K562 treated with DMSO at 1 percent for 12 hours (cell line): ENCODE results near the gene RNF167. TPM values are rescaled to one million over a fixed set of nuclear protein-coding genes. Genes with fewer than 3 reads are reported as not detected.

Experiments used
- total RNA-seq: library from RNA; unstranded; fragments of 300-600 nt; gene quantifications from 2 replicates; pipeline ENCODE4 v1.2.3, GENCODE V29; 2022; ENCODE audit not compliant: insufficient read depth

The RNF167 gene
- total RNA-seq: 44.1 and 44.9 TPM in 2 replicates

DNA sequence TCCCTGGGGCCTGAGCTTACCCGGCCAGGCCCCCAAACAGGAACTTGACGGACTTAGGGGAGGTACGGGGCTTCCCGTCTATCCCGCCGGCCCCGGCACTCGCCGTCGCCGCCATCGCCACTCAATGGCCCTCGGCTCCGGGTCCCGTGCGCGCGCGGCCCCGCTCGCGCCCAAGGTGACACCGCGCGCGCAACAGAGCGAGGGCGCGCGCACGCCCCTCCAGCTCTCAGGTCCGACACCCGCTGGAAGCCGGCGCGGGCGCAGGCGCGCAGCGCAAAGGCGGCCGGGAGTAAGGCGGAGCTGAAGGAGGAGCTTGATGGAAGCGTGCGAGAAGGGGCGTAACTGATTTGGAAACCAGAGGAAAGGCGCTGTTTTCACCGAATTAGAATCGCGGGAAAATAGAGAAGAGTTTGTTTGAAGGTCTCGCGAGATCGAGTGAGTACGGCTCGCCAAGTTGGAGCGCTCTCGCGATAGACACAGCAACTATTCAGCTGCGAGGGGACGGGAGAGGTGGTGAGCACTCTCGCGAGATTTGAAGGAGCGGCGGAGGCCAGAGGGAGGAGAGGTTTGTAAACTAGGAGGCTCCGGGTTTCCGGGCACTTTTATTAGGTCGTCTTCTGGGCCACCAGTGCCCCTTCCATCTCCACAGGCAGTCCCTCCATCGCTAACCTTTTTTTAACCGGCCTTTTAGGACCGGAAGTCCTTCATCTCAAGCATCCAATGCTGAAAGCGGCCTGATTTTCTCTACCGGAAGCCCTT is at the start of gene RNF167, which contains the start of gene SLC25A11:
Gene RNF167, plus strand, starts transcription at position 473 of the 759 bp plus-strand sequence. CDS start 642 bp downstream, outside the sequence.
Gene SLC25A11, minus strand, starts transcription at position 251 of the 759 bp plus-strand sequence. Its CDS starts 136 bp downstream, at position 115.

GRCh38 chr17:4899341-4900230 is 40.5 kb upstream of the RNF167 start, which contains the start of gene C17orf107:
Gene C17orf107 (plus strand): TSS chr17:4899536. CDS start chr17:4899763, 227 bp downstream.

DNA sequence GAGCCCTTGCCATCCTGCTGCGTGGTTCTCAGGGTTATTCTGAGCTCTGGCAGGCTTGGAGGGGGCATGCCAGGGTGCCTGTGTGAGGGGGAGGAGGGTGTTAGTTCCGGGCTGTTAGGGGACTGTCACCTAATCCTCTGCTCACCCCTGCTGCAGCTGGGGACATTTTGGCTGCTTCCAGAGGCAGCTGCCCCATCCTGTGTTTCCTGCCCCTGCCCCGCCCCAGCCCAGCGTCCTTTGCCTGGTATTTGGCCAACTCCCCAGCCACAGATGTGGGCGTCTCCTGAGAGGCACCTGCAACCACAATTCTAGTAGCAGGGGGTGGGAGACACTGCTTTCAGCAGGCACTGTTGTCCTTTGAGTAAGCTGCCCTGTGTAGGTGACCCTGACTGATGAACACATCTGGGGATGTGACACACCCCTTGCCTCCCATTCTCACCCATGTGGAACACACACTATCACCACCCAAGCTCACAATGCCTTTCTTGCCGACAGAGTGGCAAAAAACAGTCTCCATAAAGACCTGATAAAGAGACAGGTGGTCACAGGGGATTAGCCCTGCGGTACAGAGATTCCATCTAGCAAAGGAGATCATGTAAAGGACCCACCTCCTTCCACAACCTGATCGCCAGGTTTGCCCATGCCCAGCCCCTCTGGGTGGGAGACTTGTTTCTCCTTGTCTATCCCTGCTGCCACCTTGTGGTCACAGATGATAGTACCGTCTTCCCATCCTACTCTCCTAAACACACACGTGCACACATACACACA is 36.8 kb upstream of the RNF167 start, which contains the start of gene CHRNE:
Gene CHRNE, minus strand, starts transcription at position 48 of the 768 bp plus-strand sequence. Its CDS starts 35 bp downstream, at position 13.

DNA sequence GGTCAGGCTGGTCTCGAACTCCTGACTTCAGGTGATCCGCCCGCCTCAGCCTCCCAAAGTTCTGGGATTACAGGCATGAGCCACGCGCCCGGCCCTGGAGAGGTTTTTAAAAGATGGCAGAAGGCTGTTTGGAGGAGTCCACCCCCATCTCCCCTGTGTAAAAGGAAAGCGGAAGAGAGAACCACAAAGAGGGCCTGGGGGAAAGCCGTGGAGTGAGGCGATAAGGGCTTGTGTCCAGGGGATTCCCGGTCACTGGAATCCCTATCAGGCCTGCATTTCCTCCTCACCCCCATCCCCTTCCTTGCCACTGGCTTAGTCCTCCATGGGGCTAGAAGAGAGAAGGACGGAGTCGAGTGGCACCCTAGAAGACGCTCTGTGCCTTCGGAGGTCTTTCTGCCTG is 8.1 kb upstream of the RNF167 start, which contains the start of gene GP1BA:
Gene GP1BA, plus strand, starts transcription at position 315 of the 400 bp plus-strand sequence. CDS start 328 bp downstream, outside the sequence.

DNA sequence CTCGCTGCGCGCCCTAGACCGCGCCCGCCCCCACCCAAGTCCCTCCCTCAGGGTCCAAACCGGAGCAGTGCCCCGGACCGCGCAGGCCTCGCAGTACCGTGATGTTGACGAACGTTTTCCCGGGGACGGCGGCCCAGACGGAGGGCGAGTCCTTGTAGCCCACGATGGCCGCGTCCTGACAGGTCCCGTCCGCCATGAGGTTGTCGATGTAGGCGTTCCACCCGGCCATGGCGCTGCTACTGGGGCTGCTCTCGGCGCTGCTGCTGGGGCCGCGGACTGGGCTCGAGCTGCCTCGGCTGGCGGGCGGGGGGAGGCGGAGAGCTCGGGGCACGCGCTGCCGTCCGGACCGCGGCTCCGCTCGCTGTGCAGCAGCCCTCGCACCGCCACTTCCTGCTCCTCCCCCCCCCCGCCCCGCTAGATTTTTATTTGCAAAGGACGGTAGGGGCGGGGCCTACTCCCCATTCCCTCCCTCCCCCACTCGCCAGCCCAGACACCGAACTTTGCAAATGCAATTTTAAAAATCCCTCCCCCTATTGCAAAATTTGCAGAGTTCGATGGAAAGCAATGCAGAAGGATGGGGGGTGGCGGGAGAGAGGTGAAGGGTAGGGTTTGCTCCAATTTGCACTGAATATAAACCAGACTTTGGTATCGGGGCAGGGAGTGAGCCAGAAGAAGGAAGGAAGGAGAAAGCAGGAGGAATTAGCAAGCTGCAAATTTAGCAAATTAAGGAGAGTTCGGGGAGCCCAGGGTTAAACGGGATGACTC is 8.3 kb downstream of the RNF167 start, which contains the start of gene PFN1:
Gene PFN1, minus strand, starts transcription at position 365 of the 765 bp plus-strand sequence. Its CDS starts 136 bp downstream, at position 229.

DNA sequence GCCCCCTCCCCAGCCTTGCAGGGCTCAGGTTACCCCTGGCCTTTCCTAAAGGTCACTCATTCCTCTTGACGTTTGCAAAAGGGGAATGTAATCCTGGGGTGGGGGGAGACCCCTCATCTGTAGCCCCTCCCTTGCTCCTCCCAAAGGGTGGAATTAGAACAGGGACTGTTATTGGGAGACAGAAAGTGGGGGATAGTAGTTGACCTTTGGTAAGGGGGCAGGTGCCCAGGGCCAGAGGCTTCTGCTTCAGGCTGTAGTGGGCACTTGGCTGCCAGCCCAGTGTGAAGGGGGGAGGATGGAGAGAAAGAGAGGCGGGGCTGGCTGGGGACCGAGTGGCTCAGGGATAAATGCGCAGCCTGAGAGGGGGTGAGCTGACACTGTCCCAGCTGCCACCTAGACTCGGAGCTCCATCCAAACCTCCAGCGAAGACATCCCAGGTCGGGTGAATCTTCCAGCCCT is 10.7 kb downstream of the RNF167 start, which contains the start of gene ENO3:
Gene ENO3, plus strand, starts transcription at position 374 of the 459 bp plus-strand sequence. CDS start 711 bp downstream, outside the sequence.

GRCh38 chr17:4967539-4968485 is 27.7 kb downstream of the RNF167 start, which contains the start of gene SPAG7:
Gene SPAG7 (minus strand): TSS chr17:4967817. CDS start chr17:4967804, 13 bp downstream.

GRCh38 chr17:4986951-4987766 is 47.1 kb downstream of the RNF167 start, which contains the start of gene CAMTA2:
Gene CAMTA2 (minus strand): TSS chr17:4987675. CDS start chr17:4986222, 1,453 bp downstream.

Other genes starting within 250 kb of the RNF167 start
- gene PELP1, start 236.1 kb upstream of the RNF167 start, total RNA-seq: 27.5 and 53.1 TPM in 2 replicates
- 16.6 and 23.4 TPM in 2 replicates for gene ARRB2, start 229.6 kb upstream of the RNF167 start, total RNA-seq
- 6.8 and 7.9 TPM in 2 replicates for gene MED11, start 208.8 kb upstream of the RNF167 start, total RNA-seq
- gene ZMYND15, start 200.4 kb upstream of the RNF167 start, total RNA-seq: not detected in 2 replicates
- gene CXCL16, start 200.3 kb upstream of the RNF167 start, total RNA-seq: 0.85 TPM in 1 of 2 replicates, not detected in the other
- not detected in 2 replicates for gene TM4SF5, start 168.4 kb upstream of the RNF167 start, total RNA-seq
- gene VMO1, start 153.9 kb upstream of the RNF167 start, total RNA-seq: not detected in 2 replicates
- gene GLTPD2, start 151.3 kb upstream of the RNF167 start, total RNA-seq: 1.0 and 1.7 TPM in 2 replicates
- gene PSMB6, start 144.1 kb upstream of the RNF167 start, total RNA-seq: 171 and 204 TPM in 2 replicates
- 10.0 and 10.2 TPM in 2 replicates for gene PLD2, start 133.1 kb upstream of the RNF167 start, total RNA-seq
- gene MINK1, start 106.9 kb upstream of the RNF167 start, total RNA-seq: 11.8 and 28.5 TPM in 2 replicates
- 0.31 TPM in 1 of 2 replicates, not detected in the other for gene C17orf107, start 40.7 kb upstream of the RNF167 start, total RNA-seq
- not detected in 2 replicates for gene CHRNE, start 37.2 kb upstream of the RNF167 start, total RNA-seq
- 1.9 TPM in 1 of 2 replicates, not detected in the other for gene GP1BA, start 8.0 kb upstream of the RNF167 start, total RNA-seq
- 56.3 and 66.0 TPM in 2 replicates for gene SLC25A11, start 222 bp upstream of the RNF167 start, total RNA-seq
- gene PFN1, start 8.3 kb downstream of the RNF167 start, total RNA-seq: 500 and 571 TPM in 2 replicates
- gene ENO3, start 10.9 kb downstream of the RNF167 start, total RNA-seq: 11.9 and 14.1 TPM in 2 replicates
- gene SPAG7, start 27.5 kb downstream of the RNF167 start, total RNA-seq: 39.6 and 41.2 TPM in 2 replicates
- gene CAMTA2, start 47.4 kb downstream of the RNF167 start, total RNA-seq: 15.5 and 24.6 TPM in 2 replicates
- gene INCA1, start 57.3 kb downstream of the RNF167 start, total RNA-seq: not detected in 2 replicates
- 8.6 and 14.7 TPM in 2 replicates for gene KIF1C, start 57.7 kb downstream of the RNF167 start, total RNA-seq
- not detected in 2 replicates for gene SLC52A1, start 95.2 kb downstream of the RNF167 start, total RNA-seq
- gene ZFP3, start 138.2 kb downstream of the RNF167 start, total RNA-seq: not detected in 2 replicates
- 5.3 and 10.8 TPM in 2 replicates for gene ZNF232, start 171.6 kb downstream of the RNF167 start, total RNA-seq
- gene USP6, start 175.8 kb downstream of the RNF167 start, total RNA-seq: not detected in 2 replicates